K562 (cell line): ENCODE results near the gene MYL6B. TPM values are rescaled to one million over a fixed set of nuclear protein-coding genes. Genes with fewer than 3 reads are reported as not detected.

Source experiments
- BRD4 ChIP-seq: fragments of 200-600 bp; sonication (generic); IDR thresholded peaks from 2 replicates; pipeline ENCODE4 v1.6.1; 2017; ENCODE audit warnings: inconsistent platforms
- MAX ChIP-seq: sonication (generic); formaldehyde crosslinking; IDR thresholded peaks from 2 replicates; pipeline ENCODE4 v1.9.0; 2022; ENCODE audit warnings: mild to moderate bottlenecking, missing genetic modification reagents
- PHF21A ChIP-seq: fragments of 450-650 bp; IDR thresholded peaks from 2 replicates; pipeline ENCODE4 v1.6.1; 2017; ENCODE audit warnings: low read depth, borderline replicate concordance
- THAP7 ChIP-seq: fragments of 250-450 bp; sonication (Bioruptor Pico); IDR thresholded peaks from 2 replicates; pipeline ENCODE4 v1.5.0; 2021
- ZBTB40 ChIP-seq, 2 experiments: fragments of 450-650 bp in 1 of 2; sonication (generic) in 1 of 2; formaldehyde crosslinking in 1 of 2; IDR thresholded peaks; 2 replicates each; pipeline versions ENCODE4 v1.7.1 to v1.9.0; 2016 to 2022; ENCODE audit warnings: inconsistent platforms in 1 of 2, mild to moderate bottlenecking in 1 of 2, missing genetic modification reagents in 1 of 2
- ZNF407 ChIP-seq: fragments of 450-650 bp; IDR thresholded peaks from 2 replicates; pipeline ENCODE4 v1.6.1; 2016; ENCODE audit warnings: low read depth
- polyA plus RNA-seq, 8 experiments: library from polyadenylated mRNA; depleted of rRNA in 4 of 8; stranded (reverse) in 5 of 8; unstranded in 3 of 8; fragments of >200 nt; fragmentation: Nextera tagmentation in 2 of 8; fragmentation: Illumina TruSeq in 1 of 8; extraction: Ambion mirVana in 2 of 8; extraction: Trizol in 1 of 8; gene quantifications; 2 replicates each; pipeline versions ENCODE4 v1.2.1 to v1.2.3, GENCODE V29; 2011 to 2014; ENCODE audit warnings: inconsistent platforms in 1 of 8, missing spikeins in 1 of 8
- total RNA-seq, 7 experiments: library from RNA; depleted of rRNA in 6 of 7; stranded (reverse); fragments of >200 nt in 6 of 7; fragmentation: Illumina TruSeq in 2 of 7; extraction: Trizol in 2 of 7; gene quantifications; 2 replicates each; pipeline versions ENCODE4 v1.2.1 to v1.2.3, GENCODE V29; 2011 to 2021; ENCODE audit warnings: low replicate concordance in 1 of 7

The MYL6B gene
- total and polyA plus RNA-seq, 9 of the 15 experiments (the other 6 are each of a cell fraction or from before 2014, with no cell fraction given) = 42.8 to 77.3 (median 68.6) TPM

GRCh38 chr12:56129206-56129941, 23.0 kb upstream of the MYL6B start (continued):
- TF ChIP-seq THAP7 (CRISPR knock-in tag) (no peak), ZNF407 (no peak), MAX (peak; percentile 33; the same call in 1 of the 2 replicates), BRD4 (no peak; the same call in 1 of the 2 replicates), PHF21A (no peak), ZBTB40 (IDR thresholded peaks at IDR 0.05) (no peak; the same call in 1 of the 2 replicates), ZBTB40 (CRISPR knock-in tag; IDR thresholded peaks at IDR 0.05) (no peak)
